GM18873 (cell line): Measurements from ENCODE around the gene AMPH.
"Not testable (repeated sequence)": the region's sequence is repeated elsewhere in the genome, so short reads cannot be mapped to it uniquely, and the experiment has no call there.

Experiments used
- ATAC-seq: cut with Tn5 transposase; IDR thresholded peaks from one replicate; pipeline ENCODE4 v1.9.1; 2021; ENCODE audit warnings: mild to moderate bottlenecking, moderate library complexity, moderate number of reproducible peaks; ENCODE audit not compliant: unreplicated experiment, low FRiP score

AMPH gene

GRCh38 chr7:38360776-38361175, 270.4 kb downstream of the AMPH start:
- no peak for ATAC-seq

- peak; percentile 72 for ATAC-seq
Observed at GRCh38 chr7:38359071-38359601, 272.0 kb downstream of the AMPH start.

DNA sequence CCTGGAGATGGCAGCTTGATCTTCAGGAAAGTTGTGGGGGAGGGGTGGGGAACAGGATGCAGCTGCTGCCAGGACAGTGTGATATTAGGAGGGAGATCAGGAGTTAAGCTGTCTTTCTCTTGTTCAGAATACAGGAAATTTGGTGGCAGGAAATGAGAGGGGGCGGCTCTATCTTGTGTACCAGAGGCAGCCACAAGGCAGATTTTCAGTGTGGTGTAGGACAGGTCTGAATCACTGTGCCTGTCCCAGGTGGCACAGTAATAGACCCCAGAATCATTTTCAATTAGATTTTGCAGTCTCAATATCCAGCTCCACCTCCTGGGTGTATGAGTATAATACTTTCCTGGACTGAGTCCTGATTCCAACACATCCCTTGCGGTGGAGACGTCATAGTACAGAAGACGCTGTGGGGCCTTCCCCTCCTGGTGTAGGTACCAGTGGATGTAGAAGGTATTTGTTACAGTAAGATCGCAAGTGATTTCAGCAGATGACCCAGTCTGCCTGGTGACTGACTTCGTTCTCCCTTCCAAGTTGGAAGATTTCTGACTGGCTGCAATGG, 272.8 kb downstream of the AMPH start:
- not testable (repeated sequence) for ATAC-seq

DNA sequence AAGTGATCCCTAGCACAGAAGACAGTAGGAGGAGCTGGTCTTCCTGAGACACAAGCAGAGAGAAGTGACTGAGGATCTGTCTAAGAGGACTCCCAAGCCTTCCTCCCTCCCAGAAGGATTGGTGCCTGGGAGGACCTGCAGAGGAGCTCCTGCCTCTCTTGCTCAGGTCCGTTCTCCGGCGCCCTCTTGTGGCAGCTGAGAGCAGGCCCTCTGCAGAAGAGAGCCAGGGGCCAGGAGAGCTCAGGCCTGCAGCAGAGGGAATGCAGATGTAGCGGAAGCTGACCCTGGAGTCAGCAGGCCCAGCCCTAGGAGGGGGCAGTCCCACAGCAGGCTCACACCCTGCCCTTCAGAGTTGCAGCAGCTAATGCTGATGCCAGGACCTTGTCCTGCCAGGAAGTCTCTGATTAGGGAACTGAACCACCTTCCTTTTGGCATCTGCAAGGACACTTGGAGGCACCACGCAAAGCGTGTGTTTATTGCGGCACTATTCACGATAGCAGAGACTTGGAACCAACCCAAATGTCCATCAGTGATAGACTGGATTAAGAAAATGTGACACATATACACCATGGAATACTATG, 276.8 kb downstream of the AMPH start:
- not testable (repeated sequence) for ATAC-seq

- ATAC-seq: not testable (repeated sequence)
Observed at GRCh38 chr7:38353431-38353881, 277.7 kb downstream of the AMPH start.

GRCh38 chr7:38351601-38352000, 279.6 kb downstream of the AMPH start:
- ATAC-seq: no peak

DNA sequence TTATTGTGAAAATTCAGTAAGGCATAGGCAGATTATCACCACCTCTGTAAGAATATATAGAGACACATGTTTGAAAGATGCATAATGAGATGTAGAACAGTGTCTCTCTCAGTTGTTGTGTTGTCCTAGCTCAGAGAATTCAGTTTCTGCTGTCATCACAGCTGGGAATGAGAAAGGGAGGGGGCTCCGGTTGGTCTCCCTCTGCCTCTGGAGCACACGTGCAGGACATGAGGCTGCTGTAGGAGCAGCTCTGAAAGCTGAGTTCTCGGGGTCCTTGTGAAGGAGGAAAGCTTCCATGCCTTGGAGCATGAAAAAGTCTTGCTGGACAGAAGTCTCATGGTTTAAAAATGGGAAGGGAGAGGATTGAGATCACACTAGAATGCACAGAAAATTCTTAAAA, 280.4 kb downstream of the AMPH start:
- not testable (repeated sequence) for ATAC-seq

GRCh38 chr7:38349869-38350583, 281.1 kb downstream of the AMPH start:
- ATAC-seq: peak; percentile 79

DNA sequence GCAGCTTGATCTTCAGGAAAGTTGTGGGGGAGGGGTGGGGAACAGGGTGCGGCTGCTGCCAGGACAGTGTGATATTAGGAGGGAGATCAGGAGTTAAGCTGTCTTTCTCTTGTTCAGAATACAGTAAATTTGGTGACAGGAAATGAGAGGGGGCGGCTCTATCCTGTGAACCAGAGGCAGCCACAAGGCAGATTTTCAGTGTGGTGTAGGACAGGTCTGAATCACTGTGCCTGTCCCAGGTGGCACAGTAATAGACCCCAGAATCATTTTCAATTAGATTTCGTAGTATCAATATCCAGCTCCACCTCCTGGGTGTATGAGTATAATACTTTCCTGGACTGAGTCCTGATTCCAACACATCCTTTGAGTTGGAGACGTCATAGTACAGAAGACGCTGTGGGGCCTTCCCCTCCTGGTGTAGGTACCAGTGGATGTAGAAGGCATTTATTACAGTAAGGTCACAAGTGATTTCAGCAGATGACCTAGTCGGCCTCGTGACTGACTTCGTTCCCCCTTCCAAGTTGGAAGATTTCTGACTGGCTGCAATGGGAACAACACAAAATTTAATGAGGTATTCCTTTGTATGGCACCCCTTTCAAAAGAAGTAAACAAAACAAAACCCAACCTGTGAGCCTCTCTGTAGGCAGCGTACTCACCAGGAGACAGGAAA, 281.9 kb downstream of the AMPH start:
- peak; percentile 39 for ATAC-seq

- peak; percentile 36 for ATAC-seq
Observed at GRCh38 chr7:38345299-38346172, 285.6 kb downstream of the AMPH start.

DNA sequence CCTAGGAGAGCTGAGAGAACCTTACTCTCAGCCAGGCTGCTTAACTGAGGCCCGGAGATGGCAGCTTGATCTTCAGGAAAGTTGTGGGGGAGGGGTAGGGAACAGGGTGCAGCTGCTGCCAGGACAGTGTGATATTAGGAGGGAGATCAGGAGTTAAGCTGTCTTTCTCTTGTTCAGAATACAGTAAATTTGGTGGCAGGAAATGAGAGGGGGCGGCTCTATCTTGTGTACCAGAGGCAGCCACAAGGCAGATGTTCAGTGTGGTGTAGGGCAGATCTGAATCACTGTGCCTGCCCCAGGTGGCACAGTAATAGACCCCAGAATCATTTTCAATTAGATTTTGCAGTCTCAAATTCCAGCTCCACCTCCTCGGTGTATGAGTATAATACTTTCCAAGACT, 286.4 kb downstream of the AMPH start:
- not testable (repeated sequence) for ATAC-seq

- not testable (repeated sequence) for ATAC-seq
Observed at GRCh38 chr7:38342135-38342534, 289.0 kb downstream of the AMPH start.

- not testable (repeated sequence) for ATAC-seq
Observed at GRCh38 chr7:38341172-38341705, 289.9 kb downstream of the AMPH start.

DNA sequence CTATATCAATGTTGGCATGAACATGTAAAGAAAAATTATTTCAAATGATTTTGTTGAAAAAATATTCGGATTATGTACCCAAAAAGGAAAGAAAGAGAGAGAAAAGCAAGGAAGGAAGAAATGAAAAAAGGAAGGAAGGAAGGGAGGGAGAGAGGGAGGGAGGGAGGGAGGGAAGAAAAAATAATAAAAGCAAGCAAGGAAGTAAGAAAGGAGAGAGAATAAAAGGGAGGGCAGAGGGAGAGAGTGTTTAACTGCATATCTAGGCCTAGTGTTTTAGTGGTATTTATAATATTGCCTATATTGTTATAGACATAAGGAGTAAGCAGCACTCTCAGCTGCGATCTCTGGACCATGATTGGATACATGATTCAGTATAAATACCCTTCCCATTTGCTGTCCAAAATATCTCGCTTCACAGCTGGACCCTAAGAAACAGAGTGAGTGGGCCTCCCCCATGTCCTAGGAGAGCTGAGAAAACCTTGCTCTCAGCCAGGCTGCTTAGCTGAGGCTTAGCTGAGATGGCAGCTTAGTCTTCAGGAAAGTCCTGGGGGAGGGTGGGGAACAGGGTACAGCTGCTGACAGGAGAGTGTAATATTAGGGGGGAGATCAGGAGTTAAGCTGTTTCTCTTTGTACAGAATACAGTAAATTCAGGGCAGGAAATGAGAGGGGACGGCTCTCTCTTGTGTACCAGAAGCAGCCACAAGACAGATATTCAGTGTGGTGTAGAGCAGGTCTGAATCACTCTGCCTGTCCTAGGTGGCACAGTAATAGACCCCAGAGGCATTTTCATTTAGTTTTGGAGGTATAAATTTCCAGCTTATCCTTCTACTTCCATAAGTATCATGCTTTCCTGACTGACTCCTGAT, 291.0 kb downstream of the AMPH start:
- ATAC-seq: no peak

GRCh38 chr7:38336148-38336515, 295.0 kb downstream of the AMPH start:
- not testable (repeated sequence) for ATAC-seq

DNA sequence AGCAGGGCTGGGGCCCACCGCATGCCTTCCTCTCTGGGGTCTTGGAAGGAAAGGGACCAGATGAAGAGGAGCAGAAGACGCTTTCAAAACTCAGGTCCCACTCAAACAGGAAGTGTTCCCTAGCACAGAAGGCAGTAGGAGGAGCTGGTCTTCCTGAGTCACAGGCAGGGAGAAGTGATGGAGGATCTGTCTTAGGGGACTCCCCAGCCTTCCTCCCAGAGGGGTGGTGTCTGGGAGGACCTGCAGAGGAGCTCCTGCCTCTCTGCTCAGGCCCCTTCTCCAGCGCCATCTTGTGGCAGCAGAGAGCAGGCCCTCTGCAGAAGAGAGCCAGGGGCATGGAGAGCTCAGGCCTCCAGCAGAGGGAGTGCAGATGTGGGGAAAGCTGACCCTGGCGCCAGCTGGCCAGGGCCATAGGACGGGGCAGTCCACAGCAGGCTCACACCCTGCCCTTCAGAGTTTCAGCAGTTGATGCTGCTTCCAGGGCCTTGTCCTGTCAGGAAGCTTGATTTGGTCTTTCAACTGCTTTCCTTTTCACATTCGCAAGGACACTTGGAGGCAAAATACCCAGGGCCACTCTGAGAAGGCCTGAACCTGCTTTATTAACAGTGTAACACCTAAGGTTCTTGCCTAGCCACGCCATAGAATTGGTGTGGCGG, 295.6 kb downstream of the AMPH start:
- peak; percentile 96 for ATAC-seq

DNA sequence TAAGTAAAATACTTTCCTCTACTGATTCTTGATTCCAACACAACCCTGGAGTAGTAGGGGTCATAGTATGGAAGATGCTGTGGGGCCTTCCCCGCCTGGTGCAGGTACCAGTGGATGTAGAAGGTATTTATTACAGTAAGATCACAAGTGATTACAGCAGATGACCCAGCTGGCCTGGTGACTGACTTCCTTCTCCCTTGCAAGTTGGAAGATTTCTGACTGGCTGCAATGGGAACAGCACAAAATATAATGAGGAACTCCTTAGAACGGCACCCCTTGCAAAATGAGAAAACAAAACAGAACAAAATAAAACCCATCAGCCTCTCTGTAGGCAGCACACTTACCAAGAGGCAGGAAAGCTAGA, 296.1 kb downstream of the AMPH start:
- no peak for ATAC-seq

DNA sequence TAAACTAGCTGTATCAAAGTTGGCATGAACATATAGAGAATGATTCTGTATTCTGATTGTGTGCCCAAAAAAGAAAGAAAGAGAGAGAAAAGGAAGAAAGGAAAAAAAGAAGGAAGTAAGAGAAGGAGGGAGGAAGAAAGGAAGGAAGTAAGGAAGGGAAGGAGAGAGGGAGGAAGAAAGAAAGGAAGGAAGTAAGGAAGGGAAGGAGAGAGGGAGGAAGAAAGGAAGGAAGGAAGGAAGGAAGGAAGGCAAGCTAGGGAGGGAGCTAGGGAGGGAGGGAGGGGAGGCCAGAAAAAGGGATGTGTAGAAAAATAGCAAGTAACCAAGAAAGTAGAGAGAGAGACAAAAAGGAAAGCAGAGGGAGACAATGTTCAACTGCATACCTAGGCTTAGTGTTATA, 297.0 kb downstream of the AMPH start:
- ATAC-seq: no peak
